ENCODE results near the gene IQSEC1. TPM values are rescaled to one million over a fixed set of nuclear protein-coding genes. Genes with fewer than 3 reads are reported as not detected.
"Not testable (repeated sequence)": the region's sequence is repeated elsewhere in the genome, so short reads cannot be mapped to it uniquely, and the experiment has no call there.

IQSEC1 gene
- total RNA-seq, 4 donors from 2014 or later = 13.7 to 59.4 (median 35.5) TPM

GRCh38 chr3:12886106-12886679 lies 187.0 kb downstream of the IQSEC1 start:
- TF ChIP-seq POLR2A (IDR thresholded peaks at IDR 0.05) = no peak
- TF ChIP-seq, protein P1, sequence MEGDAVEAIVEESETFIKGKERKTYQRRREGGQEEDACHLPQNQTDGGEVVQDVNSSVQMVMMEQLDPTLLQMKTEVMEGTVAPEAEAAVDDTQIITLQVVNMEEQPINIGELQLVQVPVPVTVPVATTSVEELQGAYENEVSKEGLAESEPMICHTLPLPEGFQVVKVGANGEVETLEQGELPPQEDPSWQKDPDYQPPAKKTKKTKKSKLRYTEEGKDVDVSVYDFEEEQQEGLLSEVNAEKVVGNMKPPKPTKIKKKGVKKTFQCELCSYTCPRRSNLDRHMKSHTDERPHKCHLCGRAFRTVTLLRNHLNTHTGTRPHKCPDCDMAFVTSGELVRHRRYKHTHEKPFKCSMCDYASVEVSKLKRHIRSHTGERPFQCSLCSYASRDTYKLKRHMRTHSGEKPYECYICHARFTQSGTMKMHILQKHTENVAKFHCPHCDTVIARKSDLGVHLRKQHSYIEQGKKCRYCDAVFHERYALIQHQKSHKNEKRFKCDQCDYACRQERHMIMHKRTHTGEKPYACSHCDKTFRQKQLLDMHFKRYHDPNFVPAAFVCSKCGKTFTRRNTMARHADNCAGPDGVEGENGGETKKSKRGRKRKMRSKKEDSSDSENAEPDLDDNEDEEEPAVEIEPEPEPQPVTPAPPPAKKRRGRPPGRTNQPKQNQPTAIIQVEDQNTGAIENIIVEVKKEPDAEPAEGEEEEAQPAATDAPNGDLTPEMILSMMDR (IDR thresholded peaks at IDR 0.05) = no peak

DNA sequence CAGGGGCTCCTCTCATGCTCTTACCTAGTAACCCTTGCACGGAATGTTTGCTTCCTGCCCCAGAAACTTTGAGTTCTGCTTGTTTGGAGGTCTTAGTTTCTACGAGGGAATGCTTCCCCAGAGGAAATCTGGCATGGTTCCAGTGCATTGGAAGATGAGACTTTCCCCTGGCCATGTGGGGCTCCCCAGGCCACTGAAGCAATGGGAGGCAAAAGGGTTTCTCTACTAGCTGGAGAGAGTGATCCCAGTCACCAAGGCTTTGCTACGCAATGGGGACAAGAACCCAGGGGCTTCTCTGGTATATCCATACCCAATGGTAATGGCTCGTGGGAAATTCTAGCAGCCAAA lies 187.7 kb downstream of the IQSEC1 start:
- H3K4me1 ChIP-seq = peaks cover 0 to 13% (median 2%) of the 10 kb centered on the region in 4 donors
- no peak for DNase-seq
- H3K4me3 ChIP-seq = no peak overlapping the region
- H3K9me3 ChIP-seq = no peaks in the 10 kb centered on the region
- TF ChIP-seq, protein P1 (IDR thresholded peaks at IDR 0.05) = no peak
- TF ChIP-seq POLR2A (IDR thresholded peaks at IDR 0.05) = no peak
- H3K27ac ChIP-seq = no peak overlapping the region
- no peaks in the 10 kb centered on the region for H3K27me3 ChIP-seq
- H3K36me3 ChIP-seq = no peaks in the 10 kb centered on the region

More at GRCh38 chr3:12886106-12886679, 187.0 kb downstream of the IQSEC1 start:
- H3K27me3 ChIP-seq = no peaks in the 10 kb centered on the region
- H3K9me3 ChIP-seq = no peaks in the 10 kb centered on the region
- no peaks in the 10 kb centered on the region for H3K36me3 ChIP-seq
- H3K4me3 ChIP-seq = peak overlapping the region in 1 of 4 donors; percentile 12
- DNase-seq = no peak
- peaks cover 0 to 13% (median 2%) of the 10 kb centered on the region in 4 donors for H3K4me1 ChIP-seq
- H3K27ac ChIP-seq = no peak overlapping the region

DNA sequence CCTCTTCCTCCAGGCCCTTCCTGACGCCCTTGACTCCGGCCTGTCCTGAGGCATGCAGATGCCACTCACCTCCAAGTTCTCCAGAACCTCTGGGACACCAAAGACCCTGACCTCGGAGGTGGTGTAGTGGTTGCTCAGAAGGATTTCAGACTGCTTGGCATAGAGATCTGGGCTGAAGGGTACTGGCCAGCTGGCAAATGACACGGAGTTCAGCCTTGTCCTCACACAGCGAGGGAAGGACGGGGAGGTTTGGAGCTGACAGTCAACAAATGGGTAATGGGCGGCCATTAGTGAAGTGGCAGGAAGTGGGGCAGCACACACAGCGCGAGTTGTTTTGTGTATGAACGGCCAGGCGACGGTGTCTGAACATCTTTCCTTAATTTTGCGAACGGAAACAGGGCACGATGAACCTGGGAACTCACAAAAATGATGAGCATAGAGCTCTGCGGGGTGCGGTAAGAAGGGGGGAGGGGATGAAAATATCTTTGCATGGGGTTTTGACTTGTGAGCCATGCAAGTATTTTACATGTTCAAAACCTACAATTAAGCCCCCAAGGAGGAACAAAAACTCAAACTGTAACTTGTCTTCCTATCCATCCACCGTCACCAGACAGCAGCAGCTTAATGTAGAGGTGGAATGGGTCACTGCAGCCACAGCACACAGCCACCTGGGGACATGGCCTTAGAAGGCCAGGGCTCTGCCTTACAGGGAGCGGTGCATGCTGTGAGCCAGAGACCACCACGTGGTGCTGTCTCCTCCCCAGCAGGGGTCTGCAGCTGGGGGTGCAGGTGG lies 188.2 kb downstream of the IQSEC1 start:
- Histone ChIP-seq H3K9me3 (no peaks in the 10 kb centered on the region), H3K27ac (no peak overlapping the region)
- TF ChIP-seq, protein P1 (IDR thresholded peaks at IDR 0.05) = no peak

DNA sequence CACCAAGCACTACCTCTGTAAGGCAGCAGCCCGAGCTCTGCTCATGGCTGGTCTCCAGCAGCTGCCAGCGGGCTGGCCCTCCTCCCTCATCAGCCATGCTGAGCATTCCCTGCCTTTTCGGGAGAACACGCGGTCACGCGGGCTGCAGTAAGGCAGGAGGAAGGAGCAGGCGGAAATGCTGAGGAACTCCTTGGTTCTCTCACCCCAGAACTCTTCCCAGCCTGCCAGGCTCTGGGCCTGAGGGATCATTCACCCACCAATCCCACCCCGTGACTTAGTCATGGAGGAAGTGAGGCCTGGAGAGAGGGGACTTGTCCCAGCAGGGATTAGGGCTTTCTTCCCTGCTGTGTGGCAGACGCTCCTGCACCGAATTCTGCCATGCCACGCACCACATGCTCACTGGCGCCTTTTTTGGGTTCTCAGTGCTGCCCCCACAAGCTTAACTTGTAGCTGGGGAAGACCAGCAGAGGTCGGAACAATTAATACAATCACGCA lies 189.0 kb downstream of the IQSEC1 start:
- Histone ChIP-seq H3K27me3 (no peaks in the 10 kb centered on the region), H3K36me3 (no peaks in the 10 kb centered on the region), H3K4me1 (peaks cover 0 to 13% (median 2%) of the 10 kb centered on the region in 4 donors), H3K27ac (peak overlapping the region in 1 of 4 donors; percentile 31), H3K4me3 (no peak overlapping the region), H3K9me3 (no peaks in the 10 kb centered on the region)
- TF ChIP-seq, protein P1 (IDR thresholded peaks at IDR 0.05) = no peak
- TF ChIP-seq POLR2A (IDR thresholded peaks at IDR 0.05) = no peak
- DNase-seq = no peak

More for the DNA sequence above, 188.2 kb downstream of the IQSEC1 start:
- H3K27me3 ChIP-seq = no peaks in the 10 kb centered on the region
- no peak overlapping the region for H3K4me3 ChIP-seq
- DNase-seq = no peak
- peaks cover 0 to 13% (median 2%) of the 10 kb centered on the region in 4 donors for H3K4me1 ChIP-seq
- no peaks in the 10 kb centered on the region for H3K36me3 ChIP-seq

- no peak for TF ChIP-seq POLR2A (IDR thresholded peaks at IDR 0.05)
- TF ChIP-seq, protein P1 (IDR thresholded peaks at IDR 0.05) = no peak
- Histone ChIP-seq H3K4me3 (no peak overlapping the region), H3K4me1 (peaks cover 0 to 13% (median 2%) of the 10 kb centered on the region in 4 donors), H3K27me3 (no peaks in the 10 kb centered on the region), H3K27ac (no peak overlapping the region), H3K36me3 (no peaks in the 10 kb centered on the region), H3K9me3 (no peaks in the 10 kb centered on the region)
- DNase-seq = no peak
Observed at GRCh38 chr3:12882336-12883310, 190.6 kb downstream of the IQSEC1 start.

- H3K36me3 ChIP-seq, DNase-seq, H3K27ac ChIP-seq, H3K9me3 ChIP-seq, H3K4me3 ChIP-seq, H3K27me3 ChIP-seq: not testable (repeated sequence)
- H3K4me1 ChIP-seq = peaks cover 0 to 13% (median 2%) of the 10 kb centered on the region in 4 donors
Observed at GRCh38 chr3:12881858-12882257, 191.4 kb downstream of the IQSEC1 start.

Measured in Peyer's patch (tissue), 4 donors.